NB4 (cell line): ENCODE results near the gene SNRNP200.

Experiments
- DNase-seq: peaks from one replicate; pipeline ENCODE4 v3.0.0; 2010; ENCODE audit warnings: low read depth
- H3K4me3 ChIP-seq: one replicate; pipeline ENCODE4 v1.5.1; 2011; ENCODE audit warnings: mild to moderate bottlenecking, low read depth, low read length, moderate library complexity
- CTCF ChIP-seq: IDR thresholded peaks from one replicate; pipeline ENCODE4 v1.5.1; 2012; ENCODE audit warnings: low read depth, low read length
- MYC ChIP-seq: IDR thresholded peaks from 2 replicates; pipeline ENCODE4 v1.6.1; 2011; ENCODE audit warnings: low read depth, low read length
- POLR2A ChIP-seq: IDR thresholded peaks from 2 replicates; pipeline ENCODE4 v1.6.1; 2011; ENCODE audit warnings: mild to moderate bottlenecking; ENCODE audit not compliant: insufficient read length; ENCODE audit errors: extremely low read depth
- TF ChIP-seq, protein P1 (sequence below): IDR thresholded peaks from 2 replicates; pipeline ENCODE4 v1.6.1; 2011; ENCODE audit warnings: low read depth, low read length

Gene SNRNP200

GRCh38 chr2:96225016-96225533 lies 80.3 kb downstream of the SNRNP200 start:
- no peak overlapping the region for H3K4me3 ChIP-seq
- peak; percentile 92 for DNase-seq
- TF ChIP-seq MYC (no peak), CTCF (no peak), POLR2A (no peak)
- TF ChIP-seq, protein P1, sequence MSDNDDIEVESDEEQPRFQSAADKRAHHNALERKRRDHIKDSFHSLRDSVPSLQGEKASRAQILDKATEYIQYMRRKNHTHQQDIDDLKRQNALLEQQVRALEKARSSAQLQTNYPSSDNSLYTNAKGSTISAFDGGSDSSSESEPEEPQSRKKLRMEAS: no peak
